GM10847 (cell line): Measurements from ENCODE around the gene LRRFIP2.

Experiments
- POLR2A ChIP-seq: IDR thresholded peaks from 2 replicates; pipeline ENCODE4 v1.6.1; 2011; ENCODE audit not compliant: insufficient read length; ENCODE audit errors: extremely low read depth

The LRRFIP2 gene

DNA sequence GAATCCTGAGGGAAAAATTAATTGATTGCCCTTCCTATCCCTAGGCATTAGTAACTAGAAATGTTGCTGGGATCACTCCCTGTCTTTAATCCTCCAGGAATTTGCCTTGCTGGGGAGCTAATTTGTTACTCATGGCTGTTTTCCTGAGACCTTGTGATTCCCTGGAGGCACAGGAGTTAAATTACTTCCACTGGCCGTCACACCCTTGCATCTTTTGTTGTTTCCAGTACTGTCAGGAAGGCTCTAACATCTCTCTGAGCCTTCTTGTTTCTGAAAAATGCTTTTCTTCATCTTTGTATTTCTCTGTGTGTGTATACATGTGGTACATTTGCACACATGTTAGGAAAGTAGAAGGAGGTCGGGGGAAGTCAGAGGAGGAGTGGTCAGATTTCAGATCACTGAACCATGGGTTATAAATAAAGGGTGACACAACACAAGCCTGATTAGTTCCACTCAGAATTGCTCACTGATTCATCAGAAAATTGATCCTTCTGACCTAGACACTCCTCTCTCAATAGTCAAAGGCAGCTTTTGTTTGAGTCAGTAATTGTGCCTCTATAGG, 23.5 kb upstream of the LRRFIP2 start:
- TF ChIP-seq POLR2A = no peak

DNA sequence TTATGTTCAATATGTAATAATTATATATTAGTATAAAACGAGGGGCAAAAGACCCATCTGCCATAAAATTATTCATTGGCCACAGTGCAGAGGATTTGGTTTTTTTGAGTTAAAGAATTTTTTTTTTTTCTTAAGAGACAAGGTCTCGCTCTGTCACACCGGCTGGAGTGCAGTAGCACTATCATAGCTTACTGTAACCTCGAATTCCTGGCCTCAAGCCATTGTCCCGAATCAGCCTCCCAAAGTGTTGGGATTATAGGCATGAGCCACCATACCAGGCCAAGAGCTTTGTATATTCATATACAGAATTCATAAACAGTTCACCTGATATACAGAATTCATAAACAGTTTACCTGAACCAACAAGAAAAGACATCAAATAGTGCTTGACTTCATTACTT, 20.2 kb upstream of the LRRFIP2 start:
- TF ChIP-seq POLR2A = no peak

DNA sequence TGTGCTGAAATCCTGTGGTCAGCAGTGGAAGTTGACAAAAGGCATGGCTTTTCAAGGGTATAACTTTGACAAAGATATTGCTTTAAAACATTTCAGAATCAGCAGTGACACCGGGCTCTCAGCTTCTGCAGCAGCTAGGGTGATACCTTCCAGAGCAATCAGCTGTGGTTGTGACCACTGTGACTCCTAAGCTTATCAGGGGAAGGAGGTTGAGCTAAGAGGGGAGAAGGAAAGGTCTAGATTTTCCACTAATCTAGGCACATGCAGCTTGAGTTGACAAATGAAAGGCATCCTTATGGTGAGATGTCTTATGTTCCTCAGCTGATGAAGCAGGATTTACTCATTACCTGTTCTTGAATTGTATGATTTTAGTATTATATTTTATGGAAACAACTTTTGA, 16.3 kb upstream of the LRRFIP2 start:
- no peak for TF ChIP-seq POLR2A

DNA sequence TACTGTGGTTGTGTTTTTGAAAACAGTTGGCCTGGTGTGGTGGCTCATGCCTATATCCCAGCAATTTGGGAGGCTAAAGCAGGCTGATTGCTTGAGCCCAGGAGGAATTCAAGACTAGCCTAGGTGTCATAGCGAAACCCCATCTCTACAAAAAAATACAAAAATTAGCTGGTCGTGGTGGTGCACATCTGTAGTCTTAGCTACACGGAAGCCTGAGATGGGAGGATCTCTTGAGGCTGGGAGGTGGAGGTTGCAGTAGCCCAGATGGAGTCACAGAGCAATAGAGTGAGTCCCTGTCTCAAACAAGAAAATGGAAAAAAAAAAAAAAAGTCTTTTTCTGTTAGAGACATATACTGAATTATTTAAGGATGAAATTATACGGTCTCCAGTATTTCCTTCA, 14.7 kb upstream of the LRRFIP2 start:
- TF ChIP-seq POLR2A = no peak

DNA sequence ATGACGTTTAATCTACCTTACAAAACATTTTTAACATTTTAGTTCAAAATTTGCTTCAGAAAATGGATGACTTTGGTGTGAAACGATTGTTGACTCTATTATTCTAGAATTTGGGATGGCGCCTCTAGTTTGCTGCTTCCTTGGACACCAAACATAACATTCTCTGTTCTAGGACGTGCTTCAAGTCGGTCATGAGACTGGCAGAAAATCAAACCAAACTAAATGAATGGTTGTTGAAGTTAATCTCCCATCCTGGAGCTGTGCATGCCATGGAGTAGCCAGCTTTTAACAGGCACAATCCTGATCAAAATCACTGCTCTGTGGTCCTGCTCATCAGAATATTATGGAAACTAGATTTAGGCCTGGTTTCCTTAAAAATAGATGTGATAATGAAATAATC, 9.6 kb upstream of the LRRFIP2 start:
- TF ChIP-seq POLR2A = no peak

DNA sequence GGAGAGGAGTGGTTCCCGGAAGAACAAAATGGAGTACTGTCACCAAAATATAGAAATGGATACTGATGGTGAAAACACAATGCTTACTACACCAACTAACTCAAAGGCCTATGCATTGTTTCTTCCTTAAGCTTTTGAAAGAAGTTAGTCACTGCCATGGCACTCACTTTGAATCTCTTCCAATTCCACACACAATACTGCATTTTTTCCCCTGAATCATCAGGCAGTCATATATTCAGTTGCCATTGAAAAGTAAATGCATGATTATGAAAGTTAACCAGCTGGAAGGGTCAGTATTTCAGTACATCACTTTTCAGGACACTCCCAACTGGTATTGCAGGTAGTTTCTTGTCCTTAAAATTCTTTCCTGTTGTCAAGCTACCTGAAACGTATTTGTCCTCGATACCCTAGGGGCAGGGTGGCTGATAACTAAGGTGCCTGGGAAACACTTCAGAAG, 9.0 kb upstream of the LRRFIP2 start:
- no peak for TF ChIP-seq POLR2A

DNA sequence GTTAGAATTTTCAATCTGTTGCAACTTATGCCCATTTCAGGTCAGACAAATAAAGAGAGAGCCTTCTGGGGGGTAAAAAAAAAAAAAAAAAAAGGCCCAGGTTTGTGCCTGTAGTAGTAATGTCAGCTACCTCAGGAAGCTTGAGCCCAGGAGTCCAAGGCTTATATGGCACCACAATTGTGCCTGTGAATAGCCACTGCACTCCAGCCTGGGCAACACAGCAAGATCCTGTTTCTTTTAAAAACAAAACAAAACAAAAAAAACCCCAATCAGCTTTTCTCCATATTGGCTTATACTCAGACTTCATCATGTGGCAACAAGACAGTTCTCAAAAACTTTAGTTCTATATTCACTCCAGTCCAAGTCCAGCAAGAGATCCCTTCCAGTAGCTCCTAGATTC, 8.4 kb upstream of the LRRFIP2 start:
- TF ChIP-seq POLR2A = no peak

DNA sequence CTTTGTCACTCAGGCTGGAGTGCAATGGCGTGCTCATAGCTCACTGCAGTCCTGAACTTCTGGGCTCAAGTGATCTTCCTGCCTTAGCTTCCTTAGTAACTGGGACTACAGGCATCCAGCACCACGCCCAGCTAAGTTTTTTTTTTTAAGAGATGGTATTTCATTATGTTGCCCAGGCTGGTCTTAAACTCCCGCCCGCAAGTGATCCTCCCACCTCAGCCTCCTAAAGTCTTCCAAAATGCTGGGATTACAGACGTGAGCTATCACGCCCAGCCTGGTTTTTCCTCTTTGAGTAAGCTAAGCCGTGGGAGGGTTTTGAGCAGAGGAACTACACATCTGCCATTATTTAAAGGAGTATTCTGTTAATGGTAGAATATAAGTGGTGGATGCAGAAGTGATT, 7.4 kb upstream of the LRRFIP2 start:
- no peak for TF ChIP-seq POLR2A

DNA sequence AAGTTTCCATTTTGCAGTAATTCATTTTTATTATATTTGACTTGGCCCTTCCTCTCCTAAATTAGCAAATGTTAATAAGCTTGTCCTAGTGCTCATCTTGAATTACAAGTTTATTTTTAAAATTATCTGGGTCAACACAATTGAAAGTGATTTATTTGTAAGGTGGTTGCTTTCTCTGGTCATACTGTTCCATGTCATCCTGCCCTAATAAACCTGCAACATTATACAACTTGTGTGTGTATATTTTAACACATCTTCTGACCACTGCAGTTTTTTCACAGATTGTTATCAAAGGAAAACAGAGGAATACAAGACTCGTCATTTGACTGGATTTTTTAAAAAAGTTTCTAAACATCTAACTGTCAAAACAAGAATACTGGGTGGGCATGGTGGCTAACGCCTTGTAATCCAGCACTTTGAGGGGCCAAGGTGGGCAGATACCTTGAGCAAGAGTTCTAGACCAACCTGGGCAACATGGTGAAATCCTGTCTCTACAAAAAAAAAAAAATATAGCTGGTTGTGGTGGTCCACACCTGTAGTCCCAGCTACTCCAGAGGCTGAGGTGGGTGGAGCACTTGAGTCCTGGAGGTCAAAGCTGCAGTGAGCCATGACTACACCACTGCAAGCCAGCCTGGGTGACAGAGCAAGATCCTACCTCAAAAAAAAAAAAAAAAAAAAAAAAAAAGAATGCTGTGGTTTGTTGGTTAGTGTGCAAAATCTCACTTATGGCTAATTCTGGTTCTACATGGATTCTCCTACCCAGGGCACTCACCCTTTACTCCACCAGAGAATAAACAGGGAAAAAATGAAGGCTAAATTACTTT, 5.0 kb upstream of the LRRFIP2 start:
- no peak for TF ChIP-seq POLR2A

DNA sequence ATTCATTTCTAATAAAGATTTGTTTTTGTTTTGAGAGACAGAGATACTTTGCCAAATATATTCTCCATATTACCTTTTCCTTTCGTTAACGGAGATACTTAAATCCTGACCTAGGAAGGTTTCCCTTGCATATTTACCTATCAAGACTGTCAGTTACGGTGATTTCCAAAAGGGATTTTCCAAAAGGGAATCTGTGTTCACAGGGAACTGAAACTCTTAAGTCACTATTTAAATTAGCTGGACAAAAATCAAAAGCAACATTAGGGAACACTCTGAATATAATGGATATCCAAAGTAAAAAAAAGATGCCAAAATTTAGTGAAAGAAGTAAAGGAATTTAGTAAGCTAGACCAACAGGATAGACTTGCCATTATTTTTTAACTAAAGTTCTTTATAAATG, 576 bp downstream of the LRRFIP2 start:
- no peak for TF ChIP-seq POLR2A

DNA sequence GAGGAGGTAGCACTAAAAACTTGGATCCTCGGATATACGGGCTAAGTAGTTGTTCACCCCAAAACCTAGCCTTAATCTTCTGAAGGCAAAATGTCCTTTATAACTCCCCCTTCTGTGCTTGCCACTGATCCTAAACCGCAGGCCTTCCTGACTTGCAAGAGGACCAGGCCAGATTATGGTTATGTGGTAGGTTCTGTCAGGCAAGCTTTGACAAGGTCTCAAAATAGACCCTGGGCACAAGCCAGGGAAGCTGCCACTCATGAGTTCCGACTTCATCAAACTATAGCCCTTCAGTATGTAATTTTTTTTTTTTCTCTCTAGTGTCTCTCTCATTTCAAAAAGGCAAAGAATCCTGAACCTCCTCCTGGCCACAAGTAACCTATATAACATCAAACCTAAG, 3.2 kb downstream of the LRRFIP2 start:
- no peak for TF ChIP-seq POLR2A

DNA sequence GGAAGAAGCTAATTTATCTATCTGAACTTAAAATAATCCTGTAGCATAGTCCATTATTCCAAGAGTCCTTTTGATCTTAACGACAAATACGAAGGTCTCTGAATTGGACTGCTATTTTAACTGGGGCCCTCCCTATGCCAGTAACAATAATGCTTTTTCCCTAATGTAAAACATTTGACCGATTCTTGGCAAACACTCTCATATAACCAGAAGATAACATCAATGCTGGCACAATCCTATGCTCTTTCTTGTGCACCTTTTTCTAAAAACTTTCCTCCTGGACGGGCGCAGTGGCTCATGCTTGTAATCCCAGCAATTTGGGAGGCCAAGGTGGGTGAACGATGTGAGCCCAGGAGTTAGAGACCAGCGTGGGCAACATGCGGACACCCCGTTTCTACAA, 3.9 kb downstream of the LRRFIP2 start:
- TF ChIP-seq POLR2A = no peak

DNA sequence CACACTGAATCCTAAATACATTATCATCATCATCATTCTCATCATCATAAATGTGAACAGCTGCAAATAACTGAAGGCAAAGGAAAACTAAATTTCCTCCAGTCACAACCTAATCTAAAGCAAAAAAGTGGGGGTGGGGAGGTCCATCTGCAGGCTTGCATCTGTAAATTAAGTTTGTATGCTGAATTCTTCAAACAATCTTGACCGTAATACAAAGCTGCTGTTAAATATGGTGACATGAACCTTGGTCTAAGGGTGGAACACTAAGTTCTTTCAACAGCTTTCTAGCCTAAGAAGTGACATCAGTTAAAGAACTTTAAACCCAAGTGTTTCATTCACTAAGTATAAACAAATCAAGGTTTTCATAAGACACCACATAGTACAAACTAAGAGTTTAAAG, 4.3 kb downstream of the LRRFIP2 start:
- no peak for TF ChIP-seq POLR2A

DNA sequence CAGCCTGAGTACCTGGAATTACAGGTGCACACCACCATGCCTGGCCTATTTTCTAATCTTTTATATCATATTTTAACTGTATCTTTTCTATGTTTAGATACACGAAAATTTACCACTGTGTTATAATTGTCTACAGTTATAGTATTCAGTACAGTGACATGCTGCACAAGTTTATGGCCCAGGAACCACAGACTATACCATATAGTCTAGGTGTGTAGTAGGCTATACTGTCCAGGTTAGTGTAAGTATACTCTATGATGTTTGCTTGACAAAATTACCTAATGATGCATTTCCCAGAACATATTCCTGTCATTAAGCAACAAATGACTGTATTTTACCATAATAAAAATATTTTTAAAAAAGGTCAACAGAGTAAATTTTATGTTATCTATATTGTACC, 5.5 kb downstream of the LRRFIP2 start:
- TF ChIP-seq POLR2A = no peak

DNA sequence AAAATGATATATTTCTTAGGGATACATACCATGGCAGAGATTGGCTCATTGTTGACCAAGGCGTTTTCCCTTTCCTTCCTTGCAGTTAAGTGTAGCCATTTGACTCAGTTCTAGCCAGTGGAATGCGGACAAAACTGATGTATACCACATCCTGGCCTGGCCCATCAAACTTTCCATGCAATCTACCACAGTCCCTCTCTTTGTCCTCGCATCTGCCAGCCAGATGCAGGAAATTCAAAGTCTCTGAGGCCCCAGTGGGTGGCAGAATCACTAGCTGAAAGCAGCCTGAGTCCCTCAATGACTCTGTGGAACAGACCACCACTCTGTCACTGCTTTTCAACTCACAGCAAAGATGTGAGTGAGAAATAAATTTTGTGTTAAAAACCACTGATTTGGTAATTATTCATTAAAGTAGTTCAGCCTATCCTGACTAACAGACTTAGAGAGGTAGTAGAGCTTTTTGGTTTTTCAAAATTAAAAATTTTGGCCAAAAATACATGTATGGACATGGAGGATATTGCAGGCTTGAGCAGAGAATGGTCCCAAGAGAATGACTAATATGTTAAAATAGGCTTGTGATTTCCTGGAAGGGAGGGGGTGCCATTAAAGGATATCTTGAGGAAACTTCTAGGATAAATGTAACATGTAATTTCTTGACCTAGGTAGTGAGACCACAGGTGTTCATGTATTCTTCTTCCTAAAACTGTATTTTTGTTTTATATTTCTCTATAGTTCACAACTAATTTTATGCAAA, 10.9 kb downstream of the LRRFIP2 start:
- TF ChIP-seq POLR2A = no peak

DNA sequence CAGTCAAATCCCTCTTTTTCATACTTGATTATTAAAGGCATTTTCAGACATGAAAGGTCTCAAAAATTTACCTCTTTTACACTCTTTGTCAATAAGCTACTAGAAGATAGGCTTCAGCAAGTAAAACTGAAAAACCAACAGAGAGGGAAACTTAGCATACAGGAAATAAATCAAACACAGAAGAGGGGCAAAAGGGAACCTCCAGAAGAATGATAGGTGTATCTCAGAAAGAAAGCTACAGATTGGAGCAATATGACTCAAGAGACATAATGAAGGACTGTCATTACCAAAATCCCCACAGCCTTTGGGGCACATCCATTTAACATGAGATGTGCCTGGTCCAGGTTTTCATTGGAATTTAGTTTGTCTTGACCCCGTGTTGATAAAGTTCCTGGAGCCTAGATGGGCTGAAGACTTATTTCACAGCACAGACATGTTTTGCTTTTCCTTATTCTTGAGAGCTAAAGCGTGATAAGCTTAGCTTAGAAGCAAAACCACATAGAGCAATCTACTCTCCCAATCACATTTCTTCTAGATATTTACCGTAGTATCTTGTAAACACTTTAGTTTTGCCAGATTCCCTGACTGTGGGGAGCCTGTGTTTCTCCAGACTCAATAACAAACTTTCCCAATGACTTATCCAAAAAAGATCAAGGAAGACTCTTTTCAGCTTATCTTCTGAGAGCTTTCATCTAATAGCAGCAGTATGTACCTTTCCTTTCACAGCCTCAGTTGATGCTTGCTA, 11.7 kb downstream of the LRRFIP2 start:
- no peak for TF ChIP-seq POLR2A

DNA sequence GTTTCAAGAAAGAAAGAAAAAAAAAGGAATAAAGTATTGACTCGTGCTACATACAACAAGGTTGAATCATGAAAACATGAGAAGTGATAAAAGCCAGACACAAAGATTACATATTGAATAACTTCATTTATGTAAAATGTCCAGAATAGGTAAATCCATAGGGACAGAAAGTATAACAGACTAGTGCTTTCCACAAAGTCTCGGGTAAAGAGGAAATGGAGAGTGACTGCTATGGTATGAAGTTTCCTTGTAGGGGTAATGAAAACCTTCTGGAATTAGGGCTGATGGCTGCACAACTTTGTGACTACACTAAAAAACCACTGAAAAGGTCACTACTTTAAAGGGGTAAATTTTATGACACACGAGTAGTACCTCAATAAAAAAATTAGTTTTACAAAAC, 13.0 kb downstream of the LRRFIP2 start:
- TF ChIP-seq POLR2A = no peak
